HG03095 (cell line): ENCODE results near the gene CFAP97.
A peak's percentile ranks its signal among the peaks of the same experiment; 100 is the strongest.
"Not testable (repeated sequence)": the region's sequence is repeated elsewhere in the genome, so short reads cannot be mapped to it uniquely, and the experiment has no call there.

ENCODE experiments used
- ATAC-seq: cut with Tn5 transposase; IDR thresholded peaks from one replicate; pipeline ENCODE4 v1.9.1; 2021; ENCODE audit warnings: moderate library complexity; ENCODE audit not compliant: unreplicated experiment

CFAP97 gene

GRCh38 chr4:185142912-185143600 is 60.7 kb downstream of the CFAP97 start, which contains the start of gene SLC25A4:
Gene SLC25A4 (plus strand): TSS chr4:185143266. CDS start chr4:185143373, 107 bp downstream.
- peak; percentile 94 for ATAC-seq

- ATAC-seq: peak; percentile 14
Observed at GRCh38 chr4:185142564-185142911, 61.3 kb downstream of the CFAP97 start.

GRCh38 chr4:185141777-185142176 is 62.0 kb downstream of the CFAP97 start:
- no peak for ATAC-seq

GRCh38 chr4:185139736-185140135 is 64.1 kb downstream of the CFAP97 start:
- ATAC-seq: no peak

GRCh38 chr4:185138161-185138560 is 65.6 kb downstream of the CFAP97 start:
- no peak for ATAC-seq

GRCh38 chr4:185137233-185137925 is 66.4 kb downstream of the CFAP97 start:
- no peak for ATAC-seq

- ATAC-seq: peak; percentile 68
Observed at GRCh38 chr4:185134307-185134869, 69.4 kb downstream of the CFAP97 start.

- ATAC-seq: no peak
Observed at GRCh38 chr4:185128272-185129119, 75.3 kb downstream of the CFAP97 start.

GRCh38 chr4:185127021-185127925 is 76.5 kb downstream of the CFAP97 start:
- ATAC-seq: no peak

- no peak for ATAC-seq
Observed at GRCh38 chr4:185124006-185124405, 79.8 kb downstream of the CFAP97 start.

GRCh38 chr4:185122681-185123345 is 81.0 kb downstream of the CFAP97 start:
- ATAC-seq: peak; percentile 75

GRCh38 chr4:185120631-185120946 is 83.2 kb downstream of the CFAP97 start:
- ATAC-seq: no peak

GRCh38 chr4:185119927-185120630 is 83.7 kb downstream of the CFAP97 start:
- ATAC-seq: peak; percentile 50

- ATAC-seq: not testable (repeated sequence)
Observed at GRCh38 chr4:185119467-185119866, 84.3 kb downstream of the CFAP97 start.

- no peak for ATAC-seq
Observed at GRCh38 chr4:185118876-185119275, 84.9 kb downstream of the CFAP97 start.

GRCh38 chr4:185117300-185117934 is 86.4 kb downstream of the CFAP97 start:
- no peak for ATAC-seq

GRCh38 chr4:185115827-185116232 is 88.0 kb downstream of the CFAP97 start:
- ATAC-seq: no peak

- no peak for ATAC-seq
Observed at GRCh38 chr4:185113340-185113739, 90.5 kb downstream of the CFAP97 start.

- no peak for ATAC-seq
Observed at GRCh38 chr4:185112104-185112503, 91.7 kb downstream of the CFAP97 start.
